GM21390 (cell line): ENCODE data around the gene RUVBL2.
"Not testable (repeated sequence)": the region's sequence is repeated elsewhere in the genome, so short reads cannot be mapped to it uniquely, and the experiment has no call there.

Source experiments
- ATAC-seq: cut with Tn5 transposase; IDR thresholded peaks from one replicate; pipeline ENCODE4 v1.9.1; 2021; ENCODE audit not compliant: unreplicated experiment

Gene RUVBL2

GRCh38 chr19:49016067-49016839, 22.6 kb downstream of the RUVBL2 start:
- no peak for ATAC-seq

GRCh38 chr19:49017041-49017665, 23.5 kb downstream of the RUVBL2 start, which contains the start of gene LHB:
Gene LHB (minus strand): TSS chr19:49017091. CDS start chr19:49017081, 10 bp downstream.
- ATAC-seq: no peak

- ATAC-seq: no peak
These were observed 24.1 kb downstream of the RUVBL2 start for GRCh38 chr19:49017666-49018351.

- not testable (repeated sequence) for ATAC-seq
These were observed 24.9 kb downstream of the RUVBL2 start for GRCh38 chr19:49018388-49019241.

GRCh38 chr19:49019242-49019932, 25.7 kb downstream of the RUVBL2 start:
- no peak for ATAC-seq

GRCh38 chr19:49020342-49020741, 26.7 kb downstream of the RUVBL2 start:
- no peak for ATAC-seq

- no peak for ATAC-seq
These were observed 27.5 kb downstream of the RUVBL2 start for GRCh38 chr19:49020931-49021895.

- no peak for ATAC-seq
These were observed 28.4 kb downstream of the RUVBL2 start for GRCh38 chr19:49022116-49022515.

GRCh38 chr19:49024233-49024632, 30.5 kb downstream of the RUVBL2 start, which contains the start of gene CGB3:
Gene CGB3 (minus strand): TSS chr19:49024333. CDS start chr19:49023971, 362 bp downstream.
- ATAC-seq: not testable (repeated sequence)

- ATAC-seq: not testable (repeated sequence)
These were observed 31.4 kb downstream of the RUVBL2 start for GRCh38 chr19:49025088-49025487.

- ATAC-seq: not testable (repeated sequence)
These were observed 31.9 kb downstream of the RUVBL2 start for GRCh38 chr19:49025599-49025998.

- not testable (repeated sequence) for ATAC-seq
These were observed 35.0 kb downstream of the RUVBL2 start for GRCh38 chr19:49028686-49029085.

- not testable (repeated sequence) for ATAC-seq
These were observed 36.1 kb downstream of the RUVBL2 start for GRCh38 chr19:49029749-49030148.

GRCh38 chr19:49030323-49030722, 36.6 kb downstream of the RUVBL2 start:
- not testable (repeated sequence) for ATAC-seq

- not testable (repeated sequence) for ATAC-seq
These were observed 38.1 kb downstream of the RUVBL2 start, which contains the start of gene CGB2 for GRCh38 chr19:49031642-49032301. Gene CGB2 (plus strand): TSS chr19:49031890. CDS start chr19:49032096, 206 bp downstream.

GRCh38 chr19:49036815-49037214, 43.1 kb downstream of the RUVBL2 start, which contains the start of gene CGB1:
Gene CGB1 (minus strand): TSS chr19:49036895. CDS start chr19:49036711, 184 bp downstream.
- ATAC-seq: not testable (repeated sequence)

- not testable (repeated sequence) for ATAC-seq
These were observed 44.4 kb downstream of the RUVBL2 start for GRCh38 chr19:49038111-49038510.
